ENCODE results near the gene SCN10A.

Gene SCN10A

DNA sequence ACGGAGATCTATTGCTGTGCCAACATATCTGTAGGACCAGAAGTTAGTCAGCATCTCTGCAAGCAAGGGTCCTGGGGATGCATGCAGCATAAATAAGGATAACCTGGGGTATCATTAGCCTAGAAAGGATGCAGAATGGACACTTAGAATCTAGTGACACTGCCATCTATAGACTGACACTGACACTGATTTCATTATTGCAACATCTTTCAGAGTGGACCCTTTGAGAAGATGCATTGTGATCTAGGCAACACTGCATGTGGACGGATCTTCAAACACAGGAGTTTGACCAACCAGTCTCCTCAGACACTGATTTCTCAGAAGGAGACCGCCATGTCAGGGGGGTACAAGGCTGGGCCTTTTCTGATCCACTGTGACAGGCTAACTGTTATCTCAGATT is 52.4 kb downstream of the SCN10A start:
- no peak for DNase-seq

DNA sequence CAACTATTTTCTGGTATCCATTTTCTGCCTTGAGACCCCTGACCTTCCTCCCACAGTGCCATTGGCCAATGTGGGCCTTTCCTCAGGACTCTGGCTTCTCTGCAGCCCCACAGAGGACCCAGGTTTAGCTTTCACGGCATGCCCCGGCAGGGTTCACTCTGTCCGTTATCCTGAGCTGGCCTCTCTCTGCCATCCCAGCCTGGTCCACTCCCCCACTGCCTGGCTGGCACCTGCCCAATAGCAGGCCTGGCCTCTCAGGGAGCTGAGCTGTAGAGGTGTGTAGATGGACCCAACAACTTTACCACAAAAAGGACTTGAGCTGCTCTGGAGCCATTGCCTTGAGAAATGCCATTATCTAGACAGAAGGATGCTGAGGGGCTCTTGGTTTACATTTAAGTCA is 57.5 kb downstream of the SCN10A start:
- DNase-seq: no peak

- DNase-seq: no peak
These were observed 58.3 kb downstream of the SCN10A start for GRCh38 chr3:38757721-38758120.

DNA sequence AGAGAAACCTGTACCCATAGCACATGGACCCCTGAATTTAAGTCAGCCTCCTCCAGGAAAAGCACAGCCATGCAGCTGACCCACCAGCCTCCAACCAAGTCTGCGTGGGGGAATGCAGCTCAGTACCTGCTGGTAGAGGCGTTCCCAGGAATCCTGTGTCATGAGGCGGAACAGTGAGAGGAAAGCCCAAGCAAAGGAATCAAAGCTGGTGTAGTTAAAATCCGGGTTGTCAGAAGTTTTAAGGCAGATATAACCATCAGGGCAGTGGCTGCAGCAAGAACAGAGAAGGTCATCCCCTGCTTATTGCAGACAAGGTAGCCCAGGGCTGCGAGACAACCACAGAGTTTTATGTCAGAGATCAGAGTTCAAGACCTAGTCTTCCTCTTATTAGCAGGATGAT is 59.1 kb downstream of the SCN10A start:
- no peak for DNase-seq

GRCh38 chr3:38755130-38755529 is 60.9 kb downstream of the SCN10A start:
- DNase-seq: no peak

GRCh38 chr3:38746641-38747040 is 69.4 kb downstream of the SCN10A start:
- DNase-seq: no peak

- peak; percentile 34 for DNase-seq
These were observed 73.0 kb downstream of the SCN10A start for GRCh38 chr3:38743043-38743442.

DNA sequence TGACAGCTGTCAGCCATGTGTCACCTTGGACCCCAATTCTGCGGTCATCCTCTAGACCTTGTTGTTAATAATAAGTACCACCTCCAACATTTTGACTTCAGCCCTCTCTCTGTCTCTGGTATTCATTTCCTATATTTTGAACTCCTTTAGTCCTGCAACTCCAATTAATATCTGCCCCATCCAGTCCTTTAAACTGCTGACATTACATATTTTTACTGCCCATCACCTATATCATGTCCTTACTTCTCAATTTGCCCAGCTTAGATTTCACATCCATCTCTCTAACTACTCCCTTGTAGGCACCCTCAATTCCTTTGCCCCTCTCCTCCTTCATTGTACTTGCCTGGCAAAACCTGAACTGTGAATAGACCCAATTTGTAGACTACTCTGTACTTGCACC is 73.5 kb downstream of the SCN10A start:
- no peak for DNase-seq

GRCh38 chr3:38740537-38740936 is 75.5 kb downstream of the SCN10A start:
- peak; percentile 56 for DNase-seq

- DNase-seq: no peak
These were observed 76.1 kb downstream of the SCN10A start for GRCh38 chr3:38739931-38740330.

GRCh38 chr3:38739396-38739689 is 76.7 kb downstream of the SCN10A start:
- DNase-seq: peak; percentile 23

GRCh38 chr3:38738630-38739395 is 77.2 kb downstream of the SCN10A start:
- DNase-seq: peak; percentile 55

GRCh38 chr3:38731522-38731921 is 84.5 kb downstream of the SCN10A start:
- DNase-seq: no peak

GRCh38 chr3:38730281-38730680 is 85.7 kb downstream of the SCN10A start:
- DNase-seq: no peak

DNA sequence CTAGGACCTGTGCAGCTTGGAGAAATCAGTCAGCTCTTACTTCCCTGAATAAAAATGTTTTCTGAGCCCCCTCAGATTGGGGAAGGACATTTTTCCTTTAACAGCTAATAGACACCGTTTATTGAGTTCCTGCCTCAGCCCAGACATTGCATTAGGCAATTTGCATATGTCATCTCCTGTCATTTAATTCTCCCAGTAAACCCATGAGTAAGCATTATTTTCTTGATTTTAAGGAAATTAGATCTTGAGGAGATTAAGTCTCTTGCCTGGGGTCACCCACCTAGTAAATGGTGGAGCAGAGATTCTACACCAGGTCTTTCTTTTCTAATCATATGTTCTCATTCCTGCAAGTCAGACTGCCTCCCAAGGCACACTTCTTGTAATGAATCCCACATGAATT is 88.0 kb downstream of the SCN10A start:
- DNase-seq: no peak

DNA sequence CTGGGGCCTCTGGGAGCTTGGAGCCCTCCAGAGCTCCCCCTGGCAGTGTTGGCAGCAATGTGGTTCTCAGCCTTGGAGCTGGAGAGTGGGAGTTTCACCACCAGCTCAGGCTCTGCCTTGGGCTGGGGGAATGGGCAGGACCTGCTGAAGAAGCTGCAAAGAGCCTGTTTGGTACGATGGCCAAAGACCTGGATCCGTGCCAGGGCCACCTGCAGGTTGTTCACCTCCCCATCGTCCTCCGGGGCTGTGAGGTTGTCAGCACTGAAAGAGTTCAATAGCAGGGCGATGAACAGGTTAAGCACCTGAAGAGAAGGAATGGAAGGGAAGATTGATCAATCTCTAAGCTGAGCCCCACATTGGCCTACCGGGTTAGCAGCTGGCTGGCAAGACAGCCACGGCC is 89.3 kb downstream of the SCN10A start:
- no peak for DNase-seq

DNA sequence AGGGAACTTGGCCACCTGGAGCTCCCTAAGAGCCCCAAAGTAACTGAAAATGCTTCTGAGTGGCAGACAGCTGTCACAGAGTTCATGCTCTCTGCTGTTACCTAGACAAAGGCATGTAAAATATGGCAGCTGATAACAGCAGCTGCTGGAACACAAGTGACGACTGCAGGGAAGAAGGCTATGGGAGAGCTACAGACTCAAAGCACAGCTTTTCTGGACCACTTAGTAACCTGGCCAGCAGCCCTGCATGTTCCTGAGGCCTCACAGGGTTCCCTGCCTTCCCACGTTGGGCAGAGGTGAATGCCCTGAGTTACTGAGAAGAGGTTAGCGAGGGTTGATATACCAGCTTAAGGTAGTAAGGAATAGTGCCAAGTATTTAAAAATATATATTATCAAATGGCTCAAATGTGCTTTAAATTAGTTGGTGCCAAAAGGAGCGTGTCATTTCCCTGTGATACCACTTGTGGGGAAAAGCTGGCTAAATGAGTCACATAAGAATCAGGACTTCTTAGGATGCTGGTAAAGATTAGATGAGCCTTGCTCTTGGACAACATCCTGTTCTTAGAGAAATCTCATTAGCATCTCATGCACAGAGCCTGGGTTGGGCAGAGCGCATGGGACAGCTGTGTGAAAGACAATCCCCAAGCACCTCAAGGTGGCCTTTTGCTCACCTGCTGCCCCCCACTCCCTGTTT is 90.1 kb downstream of the SCN10A start:
- no peak for DNase-seq

GRCh38 chr3:38724392-38724736 is 91.7 kb downstream of the SCN10A start:
- no peak for DNase-seq

DNA sequence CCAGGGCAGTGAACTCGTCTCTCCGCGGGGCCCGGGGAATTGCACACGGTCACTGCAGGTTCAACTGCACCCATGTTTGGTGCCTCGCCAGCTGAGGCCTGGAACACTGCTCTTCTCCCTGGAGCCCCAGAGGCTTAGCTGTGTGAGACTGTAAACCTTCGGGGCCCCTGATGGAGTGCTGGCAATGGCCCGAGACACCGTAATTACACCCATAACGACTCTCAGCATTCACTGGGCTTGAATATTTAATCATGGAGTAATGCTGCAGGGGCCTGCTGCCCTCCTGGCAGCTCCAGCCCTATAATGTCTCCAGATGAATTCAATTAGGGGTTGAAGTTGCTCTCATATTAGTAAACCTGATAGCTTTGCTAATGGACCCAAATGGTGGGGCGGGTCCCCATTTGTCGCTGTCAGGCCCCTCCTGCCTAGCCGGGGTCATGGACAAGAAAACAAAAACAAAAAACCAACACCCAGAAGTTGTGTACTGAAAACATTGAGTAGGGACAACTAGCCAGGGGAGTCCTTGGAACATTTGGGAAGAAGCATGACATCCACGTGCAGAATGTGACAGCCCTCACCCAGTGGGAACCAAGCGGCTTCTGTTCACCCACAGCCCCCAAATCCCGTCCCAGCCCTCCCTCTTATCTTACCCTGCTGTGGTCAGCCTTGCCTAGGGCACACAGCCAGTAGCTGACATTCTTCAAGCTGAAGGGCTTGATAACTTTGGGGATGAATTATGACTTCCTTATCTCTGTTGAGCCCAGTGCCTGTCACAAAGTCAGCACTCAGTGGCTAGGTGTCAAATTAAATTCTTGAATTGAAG is 92.2 kb downstream of the SCN10A start:
- no peak for DNase-seq

GRCh38 chr3:38722781-38723568 is 93.0 kb downstream of the SCN10A start:
- no peak for DNase-seq

DNA sequence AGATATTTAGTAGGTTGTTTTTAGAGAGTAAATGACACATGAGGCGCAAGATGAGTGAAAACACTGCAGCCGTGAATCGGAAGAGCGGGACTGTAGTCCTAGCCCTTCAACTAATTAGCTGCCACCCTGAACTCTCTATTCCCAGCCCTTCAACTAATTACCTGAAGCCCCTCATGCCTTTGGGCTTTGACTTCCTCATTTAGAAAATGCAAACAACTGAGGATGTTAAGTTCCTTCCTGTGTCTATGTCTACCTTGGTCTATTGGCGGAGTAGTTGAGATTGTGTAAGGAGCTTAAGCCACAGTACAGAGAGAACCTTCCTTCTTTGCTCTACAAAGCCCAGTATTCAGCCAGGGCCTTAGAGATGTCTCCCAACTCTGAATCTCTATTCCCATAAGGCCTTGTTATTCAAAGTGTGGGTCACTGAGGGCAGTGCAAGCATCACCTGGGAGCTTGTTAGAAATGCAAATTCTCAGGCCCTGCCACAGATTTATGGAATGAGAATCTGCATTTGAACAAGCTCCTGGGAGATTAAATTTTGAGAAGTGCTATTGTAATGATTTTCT is 94.7 kb downstream of the SCN10A start:
- no peak for DNase-seq

DNA sequence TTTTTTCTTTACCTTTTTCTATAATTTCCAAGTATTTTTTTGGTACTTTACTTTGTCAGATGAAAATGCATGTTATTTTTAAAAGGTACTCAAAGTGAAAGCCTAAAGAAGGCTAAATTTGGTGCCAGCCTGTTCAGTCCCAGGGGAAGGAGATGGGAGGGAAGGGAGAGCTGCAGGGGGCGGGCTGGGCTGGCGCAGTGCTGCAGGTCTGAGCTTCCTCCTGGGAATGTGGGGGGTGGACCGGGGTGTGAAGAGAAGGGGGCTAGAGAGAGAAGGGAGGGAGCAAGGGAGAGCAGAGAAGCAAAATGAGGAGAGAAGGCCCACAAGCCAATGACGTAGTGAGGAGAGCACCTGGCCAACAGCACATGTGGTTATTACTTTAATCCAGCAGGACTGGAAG is 95.6 kb downstream of the SCN10A start:
- DNase-seq: no peak

All from suppressor macrophage treated with lipopolysaccharide for 4 hours (primary cell).